KG1 (cell line): ENCODE data around the gene DOCK11.
"Not testable (repeated sequence)": the region's sequence is repeated elsewhere in the genome, so short reads cannot be mapped to it uniquely, and the experiment has no call there.

Experiments used
- DNase-seq: peaks from one replicate; lab custom pipeline; 2025; lab: John Stamatoyannopoulos, UW

The DOCK11 gene

GRCh38 chrX:118570209-118570608 lies 74.6 kb downstream of the DOCK11 start:
- no peak for DNase-seq

DNA sequence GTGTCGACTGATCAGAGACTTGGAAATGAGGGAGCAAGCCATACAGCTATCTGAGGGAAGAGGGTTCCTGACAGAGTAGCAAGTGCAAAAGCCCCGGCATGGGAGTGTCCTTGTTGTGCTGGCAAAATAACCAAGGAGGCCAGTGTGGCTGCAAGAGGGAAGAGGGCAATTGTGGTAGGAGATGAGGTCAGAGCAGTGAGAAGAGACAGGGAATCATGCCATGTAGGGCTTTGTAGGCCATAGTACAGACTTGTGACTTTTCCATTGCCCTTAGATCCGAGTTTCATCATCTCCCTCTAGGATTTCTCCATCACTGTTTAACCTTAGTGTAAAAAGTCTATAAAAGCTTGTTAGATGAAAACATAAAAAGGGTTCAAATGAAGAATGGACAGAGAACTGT lies 76.2 kb downstream of the DOCK11 start:
- no peak for DNase-seq

GRCh38 chrX:118574666-118575065 lies 79.1 kb downstream of the DOCK11 start:
- DNase-seq = no peak

DNA sequence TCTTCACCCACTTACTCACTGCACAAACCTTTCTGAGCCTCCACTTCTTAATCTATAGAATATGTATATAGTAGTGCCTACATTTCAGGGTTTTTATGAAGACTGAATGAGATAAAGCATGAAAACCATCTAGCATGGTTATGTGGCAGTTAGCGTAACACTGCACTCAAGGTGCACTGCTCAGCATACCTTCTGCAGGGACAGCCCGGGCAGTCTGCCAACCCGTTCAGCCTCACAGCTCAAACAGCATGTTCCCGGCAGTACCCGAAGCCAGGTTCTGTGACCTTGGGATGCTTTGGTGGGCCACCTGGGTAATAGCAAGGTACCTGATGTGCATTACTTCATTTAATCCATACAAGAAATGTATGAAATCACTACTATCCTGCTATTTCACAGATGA lies 81.4 kb downstream of the DOCK11 start:
- DNase-seq = no peak

DNA sequence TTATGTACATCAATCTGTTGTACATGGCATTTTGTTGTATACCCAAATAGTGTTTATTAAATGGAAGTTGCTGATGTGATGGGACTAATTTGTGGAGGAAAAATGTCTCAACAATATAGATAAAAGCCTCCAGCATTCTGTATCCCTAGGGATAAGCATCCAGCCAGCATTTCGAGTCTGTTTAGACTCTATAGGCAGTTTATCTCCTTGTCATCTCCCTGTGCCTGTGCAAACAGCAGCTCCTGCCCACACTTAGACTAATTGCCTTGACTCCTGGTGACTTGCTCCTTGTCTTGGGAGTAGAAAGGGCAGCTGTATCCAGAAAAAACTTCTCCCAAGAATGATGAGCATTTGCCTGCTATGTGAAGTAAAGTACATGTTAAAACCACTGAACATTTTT lies 83.8 kb downstream of the DOCK11 start:
- no peak for DNase-seq

DNA sequence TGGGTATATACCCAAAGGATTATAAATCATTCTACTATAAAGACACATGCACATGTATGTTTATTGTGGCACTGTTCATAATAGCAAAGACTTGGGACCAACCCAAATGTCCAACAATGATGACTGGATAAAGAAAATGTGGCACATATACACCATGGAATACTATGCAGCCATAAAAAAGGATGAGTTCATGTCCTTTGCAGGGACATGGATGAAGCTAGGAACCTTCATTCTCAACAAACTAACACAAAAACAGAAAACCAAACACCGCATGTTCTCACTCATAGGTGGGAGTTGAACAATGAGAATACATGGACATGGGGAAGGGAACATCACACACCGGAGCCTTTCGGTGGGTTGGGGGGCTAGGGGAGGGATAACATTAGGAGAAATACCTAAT lies 87.3 kb downstream of the DOCK11 start:
- not testable (repeated sequence) for DNase-seq

DNA sequence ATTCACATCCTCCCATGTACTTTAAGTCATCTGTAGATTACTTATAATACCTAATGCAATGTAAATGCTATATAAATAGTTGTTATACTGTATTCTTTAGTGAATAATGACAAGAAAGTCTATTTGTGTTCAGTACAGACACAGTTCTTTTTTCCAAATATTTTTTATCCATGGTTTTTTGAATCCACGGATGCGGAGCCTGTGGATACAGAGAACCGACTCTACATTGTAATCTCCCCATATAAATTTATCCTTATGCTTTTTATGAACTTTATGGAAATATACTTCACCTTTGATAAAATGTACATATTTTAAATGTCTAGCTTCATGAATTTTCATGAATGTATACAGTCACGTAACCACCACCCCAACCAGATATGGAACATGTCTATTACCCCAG lies 88.2 kb downstream of the DOCK11 start:
- DNase-seq = no peak

- DNase-seq = no peak
These were observed 89.7 kb downstream of the DOCK11 start for GRCh38 chrX:118585296-118585695.

DNA sequence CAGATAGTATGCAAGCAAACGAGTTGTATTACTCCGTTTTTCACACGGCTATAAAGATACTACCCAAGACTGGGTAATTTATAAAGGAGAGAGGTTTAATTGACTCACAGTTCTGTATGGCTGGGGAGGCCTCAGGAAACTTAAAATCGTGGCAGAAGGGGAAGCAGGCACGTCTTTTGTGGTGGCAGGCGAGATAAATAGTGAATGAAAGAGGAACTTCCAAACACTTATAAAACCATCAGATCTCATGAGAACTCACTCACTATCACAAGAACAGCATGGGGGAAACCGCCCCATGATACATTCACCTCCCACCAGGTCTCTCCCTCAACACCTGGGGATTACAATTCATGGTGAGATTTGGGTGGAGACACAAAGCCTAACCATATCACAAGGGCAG lies 90.6 kb downstream of the DOCK11 start:
- not testable (repeated sequence) for DNase-seq

DNA sequence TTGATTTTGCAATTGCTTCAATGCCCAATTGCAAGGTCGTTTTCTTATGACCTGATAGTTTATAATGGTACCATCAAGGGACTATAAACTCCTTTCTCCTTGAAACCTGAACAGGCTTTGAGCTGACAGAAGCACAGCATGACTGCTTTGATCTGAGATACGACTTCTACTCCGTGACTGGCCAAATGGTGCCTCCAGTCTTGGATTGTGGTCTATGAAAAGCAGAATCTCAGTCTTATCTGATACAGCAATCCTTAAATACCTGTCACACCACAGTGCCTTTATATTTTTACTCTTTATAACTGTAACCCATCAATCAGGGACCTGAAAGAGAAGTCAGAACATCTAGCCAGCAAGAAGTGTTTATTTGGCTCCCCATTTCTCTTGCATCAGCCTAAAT lies 93.1 kb downstream of the DOCK11 start:
- DNase-seq = no peak

- DNase-seq = no peak
These were observed 93.6 kb downstream of the DOCK11 start for GRCh38 chrX:118589227-118589626.

GRCh38 chrX:118593407-118593806 lies 97.8 kb downstream of the DOCK11 start:
- DNase-seq = no peak

DNA sequence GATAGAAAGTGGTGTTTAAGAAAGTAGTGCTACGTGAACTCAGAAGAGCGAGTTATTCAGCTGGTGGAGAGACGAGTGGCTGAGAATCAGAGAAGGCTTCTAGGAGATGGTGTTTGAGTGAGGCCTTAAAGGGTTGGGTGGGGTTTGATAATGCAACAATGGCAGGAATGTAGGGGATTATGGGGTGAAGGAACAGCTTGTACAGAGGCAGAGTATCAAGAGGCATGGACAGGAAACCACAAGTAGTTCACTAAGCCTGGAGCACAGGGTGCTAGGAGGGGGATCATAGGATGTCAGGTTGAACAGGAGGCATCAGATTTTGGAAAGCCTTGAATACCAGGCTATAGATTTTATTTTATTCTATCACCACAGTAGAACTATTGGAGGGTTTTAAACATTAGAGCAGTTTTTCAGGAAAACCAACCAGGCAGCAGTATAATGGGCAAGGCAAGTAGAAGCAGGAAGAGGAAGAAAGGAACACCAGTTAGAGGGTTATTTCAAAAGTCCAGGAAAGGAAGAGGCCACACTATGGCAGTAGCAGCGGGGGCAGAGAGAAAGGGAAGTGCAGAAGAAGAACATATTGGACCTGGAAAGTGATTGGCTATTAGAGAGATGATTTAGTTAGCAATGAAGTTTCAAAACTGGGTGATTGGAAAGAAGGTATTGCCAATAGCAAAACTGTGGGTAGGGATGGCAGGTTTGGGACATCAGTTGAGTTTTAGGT lies 99.2 kb downstream of the DOCK11 start:
- no peak for DNase-seq

DNA sequence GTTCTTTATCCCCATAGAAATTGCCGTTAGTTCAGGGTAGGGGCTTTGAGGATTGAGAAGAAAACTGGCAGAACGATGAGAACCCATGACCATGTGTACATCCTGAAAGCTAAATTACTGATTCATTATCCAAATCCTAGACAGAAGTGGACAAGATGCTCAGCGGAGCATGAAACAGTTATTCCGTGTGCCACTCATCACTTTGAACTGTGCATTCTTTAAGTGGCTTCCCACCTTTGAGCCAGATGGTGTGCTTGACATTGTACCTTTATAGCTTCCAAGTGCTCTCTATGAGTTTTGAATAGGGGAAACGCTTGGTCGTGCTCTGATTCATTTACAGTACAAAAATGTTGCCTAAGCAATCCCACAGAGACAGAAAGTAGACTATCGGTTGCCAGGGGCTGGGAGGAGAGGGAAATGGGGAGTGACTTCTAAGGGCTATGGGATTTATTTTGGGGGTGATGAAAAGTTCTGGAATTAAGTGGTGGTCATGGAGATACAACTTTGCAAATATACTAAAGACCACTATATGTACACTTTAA lies 100.0 kb downstream of the DOCK11 start:
- DNase-seq = no peak

DNA sequence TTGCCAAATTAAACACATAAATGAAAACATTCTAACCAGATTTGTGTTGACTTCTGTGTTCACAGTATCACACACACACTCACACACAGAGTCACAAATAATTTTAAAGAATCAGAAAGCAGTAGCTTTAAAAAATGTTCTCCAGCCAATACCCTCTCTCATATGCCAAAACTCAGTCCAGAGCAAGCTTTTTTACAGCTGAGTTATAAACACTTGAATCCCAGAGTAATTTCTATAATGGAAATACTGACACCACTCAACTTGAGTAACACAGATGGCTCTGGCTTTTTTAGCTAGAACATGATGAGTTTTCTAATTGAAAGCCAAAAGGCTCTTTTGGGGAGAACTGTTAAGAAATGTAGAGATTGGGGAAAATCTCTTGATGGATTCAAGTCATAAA lies 100.8 kb downstream of the DOCK11 start:
- no peak for DNase-seq

- DNase-seq = no peak
These were observed 108.4 kb downstream of the DOCK11 start for GRCh38 chrX:118603981-118604380.

DNA sequence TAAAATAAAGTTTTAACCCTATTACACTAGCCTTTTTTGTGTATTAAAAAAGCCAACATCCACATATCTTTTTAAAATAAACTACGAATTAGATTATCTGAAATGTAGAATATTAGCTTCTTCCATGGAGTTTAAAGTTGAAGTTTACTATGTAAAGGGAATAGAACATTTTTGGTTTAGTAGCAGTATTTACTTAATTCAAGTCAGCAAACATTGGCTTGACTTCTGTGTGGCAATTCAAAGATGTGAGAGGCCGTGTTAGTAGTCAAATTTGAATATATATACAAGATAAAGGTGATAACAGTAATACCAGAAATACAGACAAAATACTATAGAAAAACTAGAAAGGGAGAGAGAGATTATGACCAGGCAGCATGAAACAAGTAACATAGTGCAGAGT lies 116.7 kb downstream of the DOCK11 start:
- no peak for DNase-seq

DNA sequence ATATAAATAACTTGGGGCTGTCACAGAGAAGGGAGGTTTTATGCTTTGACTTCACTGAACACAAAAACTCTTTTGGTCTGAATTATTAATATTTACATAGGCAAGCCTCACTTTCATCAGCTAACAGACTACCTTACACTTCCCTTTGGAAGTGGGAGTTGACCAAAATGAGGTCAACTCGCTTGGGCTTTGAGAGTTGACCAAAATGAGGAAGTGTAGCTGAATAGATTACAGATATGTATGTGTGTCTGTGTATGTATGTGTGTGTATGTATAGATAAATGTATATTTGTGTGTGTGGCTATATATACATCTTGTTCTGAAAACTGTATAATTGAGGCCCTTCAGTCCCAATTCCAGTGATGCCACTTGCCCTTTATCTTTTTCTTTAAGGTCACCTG lies 118.5 kb downstream of the DOCK11 start:
- no peak for DNase-seq

- no peak for DNase-seq
These were observed 119.5 kb downstream of the DOCK11 start for GRCh38 chrX:118615141-118615540.

DNA sequence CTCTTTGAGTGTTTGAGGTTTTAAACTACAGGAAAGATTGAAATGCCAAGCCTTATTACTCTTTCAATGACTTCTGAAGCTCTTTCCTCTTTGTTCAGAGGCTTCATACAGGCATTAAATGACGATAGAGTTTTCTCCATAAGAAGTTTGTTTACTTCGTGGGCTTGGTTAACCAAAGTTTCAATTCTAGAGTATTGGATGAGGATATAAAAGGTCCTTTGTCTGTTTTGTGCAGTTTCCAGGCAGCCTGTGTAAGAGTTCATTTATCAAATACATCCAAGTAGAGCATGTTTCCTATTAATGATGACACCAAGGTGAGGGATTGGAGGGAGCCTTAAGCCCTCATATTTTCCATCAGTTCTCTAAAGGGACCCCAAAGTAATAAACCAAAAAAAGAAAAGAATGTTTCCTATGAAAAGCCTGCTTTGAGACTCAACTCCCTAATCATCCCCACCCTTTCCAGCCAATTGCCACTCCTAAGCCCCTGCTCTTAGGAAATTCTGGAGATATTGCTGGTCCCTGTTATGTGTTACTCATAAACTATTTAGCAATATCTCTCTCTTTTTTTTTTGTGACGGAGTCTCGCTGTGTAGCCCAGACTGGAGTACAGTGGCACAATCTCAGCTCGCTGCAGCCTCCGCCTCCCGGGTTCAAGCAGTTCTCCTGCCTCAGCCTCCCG lies 125.6 kb downstream of the DOCK11 start:
- DNase-seq = no peak

DNA sequence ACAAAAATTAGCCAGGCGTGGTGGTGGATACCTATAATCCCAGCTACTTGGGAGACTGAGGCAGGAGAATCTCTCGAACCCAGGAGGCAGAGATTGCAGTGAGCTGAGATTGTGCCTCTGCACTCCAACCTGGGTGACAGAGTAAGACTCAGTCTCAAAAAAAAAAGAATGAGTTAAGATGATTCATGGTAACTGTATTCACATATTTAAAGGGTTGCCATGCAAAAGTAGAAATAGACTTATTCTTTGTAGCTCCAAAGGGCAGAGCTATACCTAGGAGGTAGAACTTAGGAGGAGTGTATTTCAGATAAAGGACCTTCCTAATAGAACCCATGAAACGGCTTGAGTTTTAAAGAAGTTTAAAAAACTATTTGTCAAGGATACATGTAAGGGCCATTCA lies 127.4 kb downstream of the DOCK11 start:
- no peak for DNase-seq

GRCh38 chrX:118626346-118626745 lies 130.7 kb downstream of the DOCK11 start:
- no peak for DNase-seq

- DNase-seq = no peak
These were observed 131.6 kb downstream of the DOCK11 start for GRCh38 chrX:118627084-118627758.
